ENCODE measurements around the gene ATXN7L1. TPM values are rescaled to one million over a fixed set of nuclear protein-coding genes. Genes with fewer than 3 reads are reported as not detected.

The ATXN7L1 gene
- total RNA-seq, 1 experiment from 2014 or later = 38.5 TPM

DNA sequence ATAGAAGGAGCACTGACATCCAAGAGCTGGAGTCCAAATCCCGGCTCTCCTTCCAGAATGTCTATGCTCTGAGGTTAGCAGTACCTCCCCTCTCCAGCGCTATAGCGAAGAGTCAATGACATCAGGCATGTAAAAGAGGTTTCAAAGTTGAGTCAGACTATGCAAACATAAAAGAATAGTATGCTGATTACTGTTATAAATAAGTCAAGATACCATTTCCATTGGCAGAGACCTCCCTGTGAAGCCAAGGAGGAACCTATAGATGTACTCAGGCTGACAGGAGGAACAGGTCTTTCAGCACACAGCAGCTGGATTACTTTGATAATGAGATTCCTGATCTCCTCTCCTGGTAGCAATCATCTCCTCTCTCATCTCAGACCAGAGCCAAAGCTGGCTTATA, 191.2 kb downstream of the ATXN7L1 start (continued):
- TF ChIP-seq, protein P1, sequence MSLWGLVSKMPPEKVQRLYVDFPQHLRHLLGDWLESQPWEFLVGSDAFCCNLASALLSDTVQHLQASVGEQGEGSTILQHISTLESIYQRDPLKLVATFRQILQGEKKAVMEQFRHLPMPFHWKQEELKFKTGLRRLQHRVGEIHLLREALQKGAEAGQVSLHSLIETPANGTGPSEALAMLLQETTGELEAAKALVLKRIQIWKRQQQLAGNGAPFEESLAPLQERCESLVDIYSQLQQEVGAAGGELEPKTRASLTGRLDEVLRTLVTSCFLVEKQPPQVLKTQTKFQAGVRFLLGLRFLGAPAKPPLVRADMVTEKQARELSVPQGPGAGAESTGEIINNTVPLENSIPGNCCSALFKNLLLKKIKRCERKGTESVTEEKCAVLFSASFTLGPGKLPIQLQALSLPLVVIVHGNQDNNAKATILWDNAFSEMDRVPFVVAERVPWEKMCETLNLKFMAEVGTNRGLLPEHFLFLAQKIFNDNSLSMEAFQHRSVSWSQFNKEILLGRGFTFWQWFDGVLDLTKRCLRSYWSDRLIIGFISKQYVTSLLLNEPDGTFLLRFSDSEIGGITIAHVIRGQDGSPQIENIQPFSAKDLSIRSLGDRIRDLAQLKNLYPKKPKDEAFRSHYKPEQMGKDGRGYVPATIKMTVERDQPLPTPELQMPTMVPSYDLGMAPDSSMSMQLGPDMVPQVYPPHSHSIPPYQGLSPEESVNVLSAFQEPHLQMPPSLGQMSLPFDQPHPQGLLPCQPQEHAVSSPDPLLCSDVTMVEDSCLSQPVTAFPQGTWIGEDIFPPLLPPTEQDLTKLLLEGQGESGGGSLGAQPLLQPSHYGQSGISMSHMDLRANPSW (CRISPR knock-in tag; conservative IDR thresholded peaks at IDR 0.05; ENCODE audit: low read depth) = no peak
- TF ChIP-seq ATF1 (CRISPR knock-in tag; IDR thresholded peaks at IDR 0.05) = no peak

DNA sequence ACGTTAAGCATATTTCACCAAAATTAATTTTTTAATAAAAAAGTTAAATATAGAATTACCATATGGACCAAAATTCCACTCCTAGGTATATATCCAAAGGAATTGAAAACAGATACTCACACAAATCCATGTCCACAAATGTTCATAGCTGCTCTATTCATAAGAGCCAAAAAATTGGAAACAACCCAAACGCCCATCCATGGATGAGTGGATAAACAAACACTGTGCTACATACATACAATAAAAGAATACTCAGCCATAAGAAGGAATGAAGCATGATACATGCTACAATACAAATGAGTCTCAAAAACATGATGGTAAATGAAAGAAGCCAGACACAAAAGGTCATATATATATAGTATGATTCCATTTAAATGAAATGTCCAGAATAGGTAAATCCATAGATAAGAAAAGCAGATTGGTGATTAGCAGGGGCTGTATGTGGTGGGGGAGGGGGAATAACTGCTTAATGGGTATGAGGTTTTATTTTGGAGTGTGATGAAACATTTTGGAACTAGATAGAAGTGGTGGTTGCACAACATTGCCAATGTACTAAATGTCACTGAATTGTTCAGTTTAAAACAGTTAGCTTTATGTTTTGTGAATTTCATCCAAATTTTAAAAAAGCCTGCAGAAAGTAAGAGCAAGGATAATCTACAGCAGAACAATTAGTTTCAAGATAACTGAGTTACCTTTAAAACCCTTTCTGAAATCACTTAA, 193.9 kb downstream of the ATXN7L1 start:
- H3K9me3 Mint-ChIP-seq = no peaks in the 10 kb centered on the region
- ChIA-PET CTCF (interaction anchor here (1.0 to 1.2 kb wide), 2 partner anchors 26 to 471 kb away, joined by 3 to 4 read pairs; no protein-coding TSS in a partner anchor), POLR2A (no interaction called here)
- H3K27ac Mint-ChIP-seq = peak overlapping the region; percentile 79; the same call in 1 of the 2 replicates
- DNase-seq (ENCODE audit: low spot score) = no peak
- no peak overlapping the region for H3K4me3 Mint-ChIP-seq
- no peaks in the 10 kb centered on the region for H3K27me3 Mint-ChIP-seq (ENCODE audit: low read depth)
- TF ChIP-seq ZNF416 (CRISPR knock-in tag; IDR thresholded peaks at IDR 0.05) (no peak), JUN (CRISPR knock-in tag; IDR thresholded peaks at IDR 0.05) (no peak), GRHL2 (CRISPR knock-in tag; IDR thresholded peaks at IDR 0.05; ENCODE audit: insufficient replicate concordance, severe bottlenecking) (no peak), ZNF138 (CRISPR knock-in tag; conservative IDR thresholded peaks at IDR 0.05) (no peak), SMAD3 (CRISPR knock-in tag; IDR thresholded peaks at IDR 0.05; ENCODE audit: borderline replicate concordance) (no peak), IRF1 (CRISPR knock-in tag; IDR thresholded peaks at IDR 0.05) (no peak), ERG (CRISPR knock-in tag; IDR thresholded peaks at IDR 0.05) (no peak), JAZF1 (CRISPR knock-in tag; IDR thresholded peaks at IDR 0.05) (no peak), ZSCAN18 (CRISPR knock-in tag; IDR thresholded peaks at IDR 0.05) (no peak), FOXP1 (CRISPR knock-in tag; IDR thresholded peaks at IDR 0.05; ENCODE audit: borderline replicate concordance) (no peak), FOXJ3 (CRISPR knock-in tag; IDR thresholded peaks at IDR 0.05; ENCODE audit: borderline replicate concordance) (no peak), RORB (CRISPR knock-in tag; IDR thresholded peaks at IDR 0.05) (no peak)
- TF ChIP-seq, protein P2, sequence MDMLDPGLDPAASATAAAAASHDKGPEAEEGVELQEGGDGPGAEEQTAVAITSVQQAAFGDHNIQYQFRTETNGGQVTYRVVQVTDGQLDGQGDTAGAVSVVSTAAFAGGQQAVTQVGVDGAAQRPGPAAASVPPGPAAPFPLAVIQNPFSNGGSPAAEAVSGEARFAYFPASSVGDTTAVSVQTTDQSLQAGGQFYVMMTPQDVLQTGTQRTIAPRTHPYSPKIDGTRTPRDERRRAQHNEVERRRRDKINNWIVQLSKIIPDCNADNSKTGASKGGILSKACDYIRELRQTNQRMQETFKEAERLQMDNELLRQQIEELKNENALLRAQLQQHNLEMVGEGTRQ (CRISPR knock-in tag; IDR thresholded peaks at IDR 0.05) = no peak
- H3K36me3 Mint-ChIP-seq = peaks cover 13% of the 10 kb centered on the region
- no peak for ATAC-seq
- peaks cover 79% of the 10 kb centered on the region for H3K4me1 Mint-ChIP-seq
